HepG2 (cell line): ENCODE data around the gene SLC25A25.

Source experiments
- ELF4 ChIP-seq: sonication (generic); formaldehyde crosslinking; IDR thresholded peaks from 2 replicates; pipeline ENCODE4 v1.5.0; 2020; ENCODE audit warnings: missing genetic modification reagents, mild to moderate bottlenecking, moderate library complexity, borderline replicate concordance
- GFI1 ChIP-seq: sonication (generic); formaldehyde crosslinking; IDR thresholded peaks from 2 replicates; pipeline ENCODE4 v1.5.0; 2020; ENCODE audit warnings: missing genetic modification reagents, mild to moderate bottlenecking, borderline replicate concordance
- MTERF4 ChIP-seq: sonication (generic); formaldehyde crosslinking; IDR thresholded peaks from 2 replicates; pipeline ENCODE4 v1.8.0; 2023; ENCODE audit warnings: mild to moderate bottlenecking, missing genetic modification reagents
- MYC ChIP-seq: sonication (generic); formaldehyde crosslinking; IDR thresholded peaks from 2 replicates; pipeline ENCODE4 v1.9.0; 2021; ENCODE audit warnings: missing genetic modification reagents, borderline replicate concordance
- ZNF326 ChIP-seq: sonication (generic); formaldehyde crosslinking; IDR thresholded peaks from 2 replicates; pipeline ENCODE4 v1.4.0; 2020; ENCODE audit warnings: missing genetic modification reagents, borderline replicate concordance

- no peak for TF ChIP-seq MYC (CRISPR knock-in tag)
- no peak for TF ChIP-seq ELF4 (CRISPR knock-in tag)
- TF ChIP-seq GFI1: no peak
- TF ChIP-seq MTERF4 (CRISPR knock-in tag): no peak
- TF ChIP-seq ZNF326 (CRISPR knock-in tag): no peak
Observed at GRCh38 chr9:128113526-128114325, 45.7 kb downstream of the SLC25A25 start.
